ENCODE data around the gene CTNND2.

DNA sequence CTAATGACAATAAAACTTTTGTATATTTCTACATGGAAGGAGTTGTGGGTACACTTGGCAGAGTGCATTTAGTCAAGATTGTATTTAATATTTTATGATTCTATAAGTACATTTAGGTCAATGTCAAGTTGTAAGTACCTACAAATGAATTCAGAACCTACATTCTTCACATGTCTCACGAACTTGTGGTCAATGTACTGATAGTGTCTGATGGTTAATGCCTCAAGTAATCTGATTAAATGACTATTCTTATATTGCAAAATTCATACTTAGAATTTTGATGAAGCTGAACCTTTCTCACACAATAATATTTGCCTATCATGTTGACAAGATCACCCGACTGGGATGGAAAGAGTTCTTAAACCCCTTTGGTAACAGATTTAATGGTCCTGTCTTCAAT is 444.5 kb downstream of the CTNND2 start:
- TF ChIP-seq, protein P1, sequence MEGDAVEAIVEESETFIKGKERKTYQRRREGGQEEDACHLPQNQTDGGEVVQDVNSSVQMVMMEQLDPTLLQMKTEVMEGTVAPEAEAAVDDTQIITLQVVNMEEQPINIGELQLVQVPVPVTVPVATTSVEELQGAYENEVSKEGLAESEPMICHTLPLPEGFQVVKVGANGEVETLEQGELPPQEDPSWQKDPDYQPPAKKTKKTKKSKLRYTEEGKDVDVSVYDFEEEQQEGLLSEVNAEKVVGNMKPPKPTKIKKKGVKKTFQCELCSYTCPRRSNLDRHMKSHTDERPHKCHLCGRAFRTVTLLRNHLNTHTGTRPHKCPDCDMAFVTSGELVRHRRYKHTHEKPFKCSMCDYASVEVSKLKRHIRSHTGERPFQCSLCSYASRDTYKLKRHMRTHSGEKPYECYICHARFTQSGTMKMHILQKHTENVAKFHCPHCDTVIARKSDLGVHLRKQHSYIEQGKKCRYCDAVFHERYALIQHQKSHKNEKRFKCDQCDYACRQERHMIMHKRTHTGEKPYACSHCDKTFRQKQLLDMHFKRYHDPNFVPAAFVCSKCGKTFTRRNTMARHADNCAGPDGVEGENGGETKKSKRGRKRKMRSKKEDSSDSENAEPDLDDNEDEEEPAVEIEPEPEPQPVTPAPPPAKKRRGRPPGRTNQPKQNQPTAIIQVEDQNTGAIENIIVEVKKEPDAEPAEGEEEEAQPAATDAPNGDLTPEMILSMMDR (conservative IDR thresholded peaks at IDR 0.05; ENCODE audit: low read depth, low read length), result no peak
- TF ChIP-seq EZH2 (IDR thresholded peaks at IDR 0.05; ENCODE audit: borderline replicate concordance, low read depth, low read length, poor library complexity, severe bottlenecking), result no peak

Data from A673 (cell line).